CD4-positive, CD25-positive, alpha-beta regulatory T cell (primary cell): ENCODE data around the gene LTN1. TPM values are rescaled to one million over a fixed set of nuclear protein-coding genes. Genes with fewer than 3 reads are reported as not detected.
"Not testable (repeated sequence)": the region's sequence is repeated elsewhere in the genome, so short reads cannot be mapped to it uniquely, and the experiment has no call there.

Experiments
- ATAC-seq, 2 donors: fragments of 150-1000 bp; cut with Tn5 transposase; one replicate each; pipeline ENCODE4 v1.10.0; 2021; ENCODE audit warnings: low read depth in 2 of 2, moderate number of reproducible peaks in 2 of 2, moderate library complexity in 1 of 2
- DNase-seq, 3 donors: peaks; one replicate each; pipeline versions ENCODE4 v3.0.0 to v3.0.0-alpha.2; 2012 to 2022; ENCODE audit warnings: mixed read lengths in 1 of 3
- H3K27ac ChIP-seq: one replicate; pipeline ENCODE4 v1.7.0; 2013; ENCODE audit warnings: mild to moderate bottlenecking, low read length; ENCODE audit not compliant: insufficient read depth, poor library complexity, severe bottlenecking
- H3K27me3 ChIP-seq: one replicate; pipeline ENCODE4 v1.7.0; 2013; ENCODE audit warnings: low read length; ENCODE audit not compliant: control insufficient read depth, insufficient read depth
- H3K36me3 ChIP-seq: one replicate; pipeline ENCODE4 v1.7.0; 2013; ENCODE audit warnings: mild to moderate bottlenecking, low read length, moderate library complexity; ENCODE audit not compliant: control insufficient read depth, insufficient read depth
- H3K4me1 ChIP-seq: 2 replicates; pipeline ENCODE4 v1.7.0; 2013; ENCODE audit warnings: mild to moderate bottlenecking, low read length; ENCODE audit not compliant: insufficient read depth, control insufficient read depth, poor library complexity, severe bottlenecking
- H3K4me3 ChIP-seq: one replicate; pipeline ENCODE4 v1.7.0; 2013; ENCODE audit warnings: low read depth, mild to moderate bottlenecking, low read length, moderate library complexity
- H3K9me3 ChIP-seq, 2 experiments: 1 replicate in 1 of 2; 2 replicates in 1 of 2; pipeline ENCODE4 v1.7.0; 2013; ENCODE audit warnings: low read length in 2 of 2, mild to moderate bottlenecking in 1 of 2, moderate library complexity in 1 of 2; ENCODE audit not compliant: control insufficient read depth in 2 of 2
- H3K27ac Mint-ChIP-seq, 3 donors: one replicate each; pipeline ENCODE4 v1.8.0; 2020 to 2022; ENCODE audit warnings: mild to moderate bottlenecking in 3 of 3, mixed read lengths in 3 of 3, moderate library complexity in 2 of 3
- H3K27me3 Mint-ChIP-seq: one replicate; pipeline ENCODE4 v1.8.0; 2022; ENCODE audit warnings: mild to moderate bottlenecking, mixed read lengths
- H3K36me3 Mint-ChIP-seq: one replicate; pipeline ENCODE4 v1.8.0; 2020; ENCODE audit warnings: mixed read lengths
- H3K4me1 Mint-ChIP-seq, 4 donors: one replicate each; pipeline ENCODE4 v1.8.0; 2020 to 2022; ENCODE audit warnings: mixed read lengths in 4 of 4, mild to moderate bottlenecking in 1 of 4
- H3K4me3 Mint-ChIP-seq, 4 donors: one replicate each; pipeline ENCODE4 v1.8.0; 2020 to 2022; ENCODE audit warnings: mild to moderate bottlenecking in 4 of 4, mixed read lengths in 4 of 4, moderate library complexity in 3 of 4
- H3K9me3 Mint-ChIP-seq, 7 donors: one replicate each; pipeline ENCODE4 v1.8.0; 2020 to 2022; ENCODE audit warnings: mixed read lengths in 7 of 7, mild to moderate bottlenecking in 3 of 7, moderate library complexity in 2 of 7
- polyA plus RNA-seq, 4 donors: library from polyadenylated mRNA; unstranded; fragments of 300-500 nt; fragmentation: Illumina TruSeq; gene quantifications; one replicate each; pipeline ENCODE4 v1.2.3, GENCODE V29; 2021
- total RNA-seq: library from RNA; stranded (reverse); gene quantifications from one replicate; pipeline ENCODE4 v1.2.3, GENCODE V29; 2022

The LTN1 gene
- total and polyA plus RNA-seq, 5 donors from 2014 or later: 12.7 to 38.3 (median 18.5) TPM

GRCh38 chr21:29024474-29025327 is 32.0 kb upstream of the LTN1 start, which contains the start of gene USP16:
Gene USP16, plus strand, starts transcription at chr21:29024668. Its CDS starts 3,246 bp downstream, at chr21:29027914.
- DNase-seq: peak; percentile 92 to 99 (median 97)
- Histone ChIP-seq H3K27ac (peak within 1 kb of the TSS; percentile 99), H3K4me1 (peaks cover 49% of the 10 kb centered on the region), H3K4me3 (peak within 1 kb of the TSS; percentile 99), H3K9me3 (no peaks in the 10 kb centered on the region), H3K27me3 (no peaks in the 10 kb centered on the region), H3K36me3 (peaks cover 17% of the 10 kb centered on the region)
- ATAC-seq: peak; percentile 92 to 93
- H3K36me3 Mint-ChIP-seq: peaks cover 8% of the 10 kb centered on the region
- peaks cover 8% of the 10 kb centered on the region for H3K27me3 Mint-ChIP-seq
- peaks cover 21 to 65% (median 43%) of the 10 kb centered on the region in 4 donors for H3K4me1 Mint-ChIP-seq
- peak within 1 kb of the TSS; percentile 98 to 99 (median 99) for H3K27ac Mint-ChIP-seq
- peak within 1 kb of the TSS; percentile 96 to 99 (median 98) for H3K4me3 Mint-ChIP-seq
- H3K9me3 Mint-ChIP-seq: peaks cover 0 to 2% (median 0%) of the 10 kb centered on the region in 7 donors

GRCh38 chr21:29022166-29022565 is 29.5 kb upstream of the LTN1 start:
- Mint-ChIP-seq H3K4me3 (peak overlapping the region; percentile 53 to 79 (median 64)), H3K27ac (peak overlapping the region; percentile 63 to 99 (median 87)), H3K9me3 (peaks cover 0 to 2% (median 0%) of the 10 kb centered on the region in 7 donors), H3K27me3 (peaks cover 8% of the 10 kb centered on the region), H3K36me3 (no peaks in the 10 kb centered on the region), H3K4me1 (peaks cover 31 to 73% (median 49%) of the 10 kb centered on the region in 4 donors)
- no peaks in the 10 kb centered on the region for H3K36me3 ChIP-seq
- no peak overlapping the region for H3K4me3 ChIP-seq
- H3K9me3 ChIP-seq: no peaks in the 10 kb centered on the region
- peaks cover 63% of the 10 kb centered on the region for H3K4me1 ChIP-seq
- ATAC-seq (no peak), DNase-seq (peak in 1 of 3 donors; percentile 25)
- H3K27ac ChIP-seq: peak overlapping the region; percentile 99
- no peaks in the 10 kb centered on the region for H3K27me3 ChIP-seq

DNA sequence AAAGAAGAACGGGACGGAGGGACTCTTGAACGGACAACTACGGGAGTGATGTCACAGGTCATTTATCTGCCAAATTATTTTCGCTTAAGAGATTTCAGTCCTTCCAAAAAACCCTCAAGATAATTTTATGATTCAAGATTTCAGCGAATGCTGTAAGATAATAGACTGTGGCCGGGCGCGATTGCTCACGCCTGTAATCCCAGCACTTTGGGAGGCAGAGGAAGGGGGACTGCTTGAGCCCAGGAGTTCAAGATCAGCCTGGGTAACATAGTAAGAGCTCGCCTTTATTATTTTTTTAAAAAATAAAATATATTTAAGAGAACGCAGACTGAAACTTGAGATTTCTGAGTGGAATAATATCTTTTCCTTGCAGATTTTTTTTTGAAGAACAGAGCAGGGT is 25.9 kb upstream of the LTN1 start:
- Histone ChIP-seq H3K9me3 (no peaks in the 10 kb centered on the region), H3K4me1 (peaks cover 36% of the 10 kb centered on the region), H3K4me3 (peak overlapping the region; percentile 90), H3K27ac (peak overlapping the region; percentile 86), H3K36me3 (no peaks in the 10 kb centered on the region), H3K27me3 (no peaks in the 10 kb centered on the region)
- H3K9me3 Mint-ChIP-seq: peaks cover 0 to 2% (median 0%) of the 10 kb centered on the region in 7 donors
- peak overlapping the region in 2 of 3 donors; percentile 95 to 96 for H3K27ac Mint-ChIP-seq
- H3K4me1 Mint-ChIP-seq: peaks cover 20 to 51% (median 26%) of the 10 kb centered on the region in 4 donors
- no peaks in the 10 kb centered on the region for H3K36me3 Mint-ChIP-seq
- H3K27me3 Mint-ChIP-seq: no peaks in the 10 kb centered on the region
- peak overlapping the region; percentile 84 to 95 (median 93) for H3K4me3 Mint-ChIP-seq
- DNase-seq (peak in 1 of 3 donors; percentile 19), ATAC-seq (no peak)

DNA sequence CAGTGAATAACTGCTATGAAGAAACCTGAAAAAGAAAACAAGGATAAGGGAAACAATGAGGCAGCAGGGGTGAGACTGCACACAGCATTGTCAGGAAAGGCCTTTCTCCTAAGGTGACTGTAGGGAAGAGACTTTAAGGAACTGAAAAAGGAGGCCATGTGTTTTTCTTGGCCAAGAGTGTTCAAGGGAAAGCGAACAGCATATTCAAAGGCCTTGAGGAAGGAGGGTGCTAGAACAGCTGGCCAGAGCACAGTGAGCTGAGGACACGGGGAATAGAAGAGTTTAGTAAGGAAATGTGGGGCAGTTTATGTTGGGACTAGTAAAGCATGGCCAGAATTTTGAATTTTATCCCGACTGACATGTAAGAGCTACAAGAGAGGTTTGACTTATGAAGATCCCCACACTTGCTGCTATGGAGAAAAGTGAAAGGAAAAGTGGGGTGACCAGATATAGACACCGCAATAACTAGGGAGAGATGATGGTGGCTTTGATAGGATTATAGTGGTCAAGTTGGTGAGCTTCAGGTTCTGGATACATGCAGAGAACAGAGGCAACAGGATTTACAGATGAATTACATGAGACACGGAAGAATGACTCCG is 25.1 kb upstream of the LTN1 start:
- H3K4me1 ChIP-seq: peaks cover 30% of the 10 kb centered on the region
- DNase-seq: peak in 1 of 3 donors; percentile 12
- H3K27ac ChIP-seq: no peak overlapping the region
- H3K9me3 ChIP-seq: no peaks in the 10 kb centered on the region
- Mint-ChIP-seq H3K4me1 (peaks cover 20 to 45% (median 25%) of the 10 kb centered on the region in 4 donors), H3K9me3 (peaks cover 0 to 2% (median 0%) of the 10 kb centered on the region in 7 donors), H3K36me3 (no peaks in the 10 kb centered on the region), H3K27ac (peak overlapping the region; percentile 61 to 96 (median 95)), H3K4me3 (peak overlapping the region; percentile 84 to 94 (median 93)), H3K27me3 (no peaks in the 10 kb centered on the region)
- H3K27me3 ChIP-seq: no peaks in the 10 kb centered on the region
- no peak for ATAC-seq
- H3K36me3 ChIP-seq: no peaks in the 10 kb centered on the region
- H3K4me3 ChIP-seq: peak overlapping the region; percentile 90

DNA sequence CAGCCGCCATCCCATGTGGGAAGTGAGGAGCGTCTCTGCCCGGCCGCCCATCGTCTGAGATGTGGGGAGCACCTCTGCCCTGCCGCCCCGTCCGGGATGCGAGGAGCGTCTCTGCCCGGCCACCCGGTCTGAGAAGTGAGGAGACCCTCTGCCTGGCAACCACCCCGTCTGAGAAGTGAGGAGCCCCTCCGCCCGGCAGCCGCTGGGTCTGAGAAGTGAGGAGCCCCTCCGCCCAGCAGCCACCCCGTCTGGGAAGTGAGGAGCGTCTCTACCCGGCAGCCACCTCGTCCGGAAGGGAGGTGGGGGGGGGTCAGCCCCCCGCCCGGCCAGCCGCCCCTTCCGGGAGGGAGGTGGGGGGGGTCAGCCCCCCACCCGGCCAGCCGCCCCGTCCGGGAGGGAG is 18.6 kb upstream of the LTN1 start:
- not testable (repeated sequence) for DNase-seq, H3K9me3 Mint-ChIP-seq, ATAC-seq, H3K4me1 Mint-ChIP-seq, H3K27ac ChIP-seq, H3K9me3 ChIP-seq, H3K27me3 Mint-ChIP-seq, H3K4me3 Mint-ChIP-seq, H3K27ac Mint-ChIP-seq, H3K4me1 ChIP-seq, H3K36me3 Mint-ChIP-seq, H3K27me3 ChIP-seq, H3K4me3 ChIP-seq
- H3K36me3 ChIP-seq: peaks cover 13% of the 10 kb centered on the region

DNA sequence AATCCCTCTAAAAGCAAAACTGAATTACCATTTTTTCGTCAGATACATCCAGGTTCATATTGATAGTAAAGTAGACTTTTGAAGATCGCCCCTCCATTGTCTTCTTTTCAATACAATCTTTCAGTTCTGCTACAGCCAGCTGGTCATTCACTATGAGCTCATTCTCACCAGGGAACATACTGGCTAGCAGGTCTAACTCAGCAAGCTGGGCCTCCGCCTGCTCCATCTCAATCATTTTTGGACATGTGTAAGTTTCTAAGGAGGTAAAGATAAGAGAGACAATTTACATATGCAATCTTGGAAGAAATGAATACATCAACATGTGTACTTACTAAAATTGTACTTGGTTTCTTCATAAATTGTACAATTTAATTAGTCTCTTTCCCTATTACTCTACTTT is 15.7 kb upstream of the LTN1 start:
- peaks cover 16% of the 10 kb centered on the region for H3K36me3 ChIP-seq
- Mint-ChIP-seq H3K4me3 (peak overlapping the region in 1 of 4 donors; percentile 36), H3K27ac (no peak overlapping the region), H3K27me3 (no peaks in the 10 kb centered on the region), H3K36me3 (peaks cover 10% of the 10 kb centered on the region), H3K9me3 (no peaks in the 10 kb centered on the region), H3K4me1 (peaks cover 0 to 8% (median 4%) of the 10 kb centered on the region in 4 donors)
- H3K4me3 ChIP-seq: no peak overlapping the region
- ATAC-seq: no peak
- no peaks in the 10 kb centered on the region for H3K9me3 ChIP-seq
- H3K27me3 ChIP-seq: no peaks in the 10 kb centered on the region
- H3K4me1 ChIP-seq: peaks cover 4% of the 10 kb centered on the region
- no peak overlapping the region for H3K27ac ChIP-seq
- no peak for DNase-seq

DNA sequence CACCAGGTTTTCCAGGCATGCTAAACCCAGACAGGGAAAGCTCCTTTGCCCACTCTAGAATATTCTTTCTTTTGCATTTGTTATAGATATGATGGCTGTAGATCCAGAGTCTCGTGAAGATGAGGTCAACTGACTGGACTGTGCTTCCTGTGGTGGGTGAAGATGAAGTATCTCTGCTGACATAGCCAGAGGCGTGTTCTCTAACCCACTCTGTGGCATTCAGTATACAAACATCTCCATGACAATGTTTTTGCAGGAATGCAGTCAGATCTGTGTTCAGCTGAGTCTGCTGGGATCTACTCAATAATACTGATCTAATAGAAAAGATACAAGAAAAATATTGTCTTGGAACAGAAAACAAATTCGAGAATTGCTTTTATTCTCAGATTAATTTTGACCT is 15.1 kb upstream of the LTN1 start:
- Histone ChIP-seq H3K27ac (no peak overlapping the region), H3K4me1 (peaks cover 9% of the 10 kb centered on the region), H3K9me3 (no peaks in the 10 kb centered on the region), H3K27me3 (no peaks in the 10 kb centered on the region), H3K36me3 (peaks cover 16% of the 10 kb centered on the region), H3K4me3 (no peak overlapping the region)
- peak overlapping the region in 1 of 4 donors; percentile 28 for H3K4me3 Mint-ChIP-seq
- DNase-seq (no peak), ATAC-seq (no peak)
- no peaks in the 10 kb centered on the region for H3K27me3 Mint-ChIP-seq
- no peaks in the 10 kb centered on the region for H3K9me3 Mint-ChIP-seq
- H3K36me3 Mint-ChIP-seq: peaks cover 10% of the 10 kb centered on the region
- H3K4me1 Mint-ChIP-seq: peaks cover 0 to 10% (median 5%) of the 10 kb centered on the region in 4 donors
- no peak overlapping the region for H3K27ac Mint-ChIP-seq
